DMS114 treated with DMSO at 0.1 percent for 48 hours (cell line): Measurements from ENCODE around the gene GLIPR2.
"Not testable (repeated sequence)": the region's sequence is repeated elsewhere in the genome, so short reads cannot be mapped to it uniquely, and the experiment has no call there.

ENCODE experiments used
- DNase-seq: peaks from one replicate; lab custom pipeline; 2025; ENCODE audit not compliant: unreplicated experiment; lab: John Stamatoyannopoulos, UW

The GLIPR2 gene

DNA sequence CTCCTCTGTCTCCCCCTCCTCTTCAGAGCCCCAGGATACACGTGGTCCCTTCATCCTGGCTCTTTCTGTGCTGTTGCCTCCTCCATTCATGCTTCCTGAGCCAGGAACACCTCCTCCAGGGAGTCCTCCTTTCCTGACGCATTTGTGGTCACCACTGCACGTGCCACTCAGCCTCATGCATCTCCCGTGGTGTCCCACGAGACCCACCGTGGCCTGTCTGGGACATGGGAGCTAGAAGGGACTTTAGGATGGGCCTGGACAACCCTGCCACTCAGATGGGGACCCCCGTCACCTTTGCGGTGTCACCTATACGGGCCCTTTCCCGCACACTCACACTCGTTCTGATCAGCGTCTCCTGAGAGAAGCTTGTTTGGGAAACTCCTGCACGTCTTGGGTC is 6.7 kb downstream of the GLIPR2 start:
- no peak for DNase-seq

DNA sequence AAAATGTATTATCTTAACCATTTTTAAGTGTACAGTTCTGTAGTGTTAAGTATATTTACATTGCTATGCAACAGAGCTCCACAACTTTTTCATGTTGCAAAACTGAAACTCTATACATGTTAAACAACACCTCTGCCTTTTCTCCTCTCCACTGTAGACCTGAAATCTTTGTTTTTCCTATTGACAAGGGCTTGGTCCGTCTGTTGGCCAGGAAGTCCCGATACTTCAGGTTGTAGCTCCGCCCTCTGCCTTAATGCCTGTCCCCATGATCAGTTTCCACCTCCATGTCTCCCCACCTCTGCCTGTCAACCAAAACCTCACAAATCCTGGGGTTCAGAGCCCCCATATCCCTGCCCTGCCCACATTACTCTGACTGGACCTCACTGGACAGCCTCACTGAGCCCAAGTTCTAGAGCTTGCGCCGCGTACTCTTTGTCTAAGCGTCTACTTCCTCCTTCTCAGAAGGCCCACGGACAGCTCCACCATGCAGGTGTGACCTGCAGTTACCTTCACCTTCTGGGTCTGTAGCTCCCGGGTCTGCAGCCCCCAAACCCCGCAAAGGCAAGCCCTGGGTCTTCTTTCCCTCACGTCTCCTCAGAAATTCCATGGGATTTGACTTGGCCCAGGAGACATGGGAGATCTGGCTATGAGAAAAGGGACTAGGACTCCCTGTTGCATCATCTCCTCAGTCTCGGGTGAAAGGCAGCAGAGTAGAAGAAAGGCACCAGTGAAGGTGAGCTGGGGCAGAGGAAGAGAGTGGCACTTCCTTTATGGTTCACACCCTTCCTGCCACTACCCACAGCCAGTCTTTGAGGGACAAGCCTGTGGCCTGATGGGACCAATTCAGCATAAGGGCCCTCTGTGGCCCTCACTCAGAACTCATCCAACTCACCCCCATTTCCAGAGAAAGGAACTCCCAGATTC is 8.0 kb downstream of the GLIPR2 start:
- no peak for DNase-seq

DNA sequence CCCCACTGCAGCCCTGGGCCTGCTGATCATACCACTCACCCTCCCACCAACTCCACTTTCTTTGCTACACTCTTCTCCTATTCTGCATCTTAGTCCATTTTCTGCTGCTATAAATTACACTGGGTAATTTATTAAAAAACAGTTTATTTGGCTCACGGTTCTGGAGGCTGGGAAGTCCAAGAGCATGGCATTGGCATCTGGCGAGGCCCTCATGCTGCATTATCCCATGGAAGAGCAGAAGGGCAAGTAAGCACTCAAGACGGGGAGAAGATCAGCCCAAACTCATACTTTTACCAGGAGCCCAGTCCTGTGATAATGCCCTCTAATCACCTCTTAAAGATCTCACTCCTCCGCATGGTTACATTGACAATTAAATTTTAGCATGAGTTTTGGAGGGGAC is 9.4 kb downstream of the GLIPR2 start:
- no peak for DNase-seq

DNA sequence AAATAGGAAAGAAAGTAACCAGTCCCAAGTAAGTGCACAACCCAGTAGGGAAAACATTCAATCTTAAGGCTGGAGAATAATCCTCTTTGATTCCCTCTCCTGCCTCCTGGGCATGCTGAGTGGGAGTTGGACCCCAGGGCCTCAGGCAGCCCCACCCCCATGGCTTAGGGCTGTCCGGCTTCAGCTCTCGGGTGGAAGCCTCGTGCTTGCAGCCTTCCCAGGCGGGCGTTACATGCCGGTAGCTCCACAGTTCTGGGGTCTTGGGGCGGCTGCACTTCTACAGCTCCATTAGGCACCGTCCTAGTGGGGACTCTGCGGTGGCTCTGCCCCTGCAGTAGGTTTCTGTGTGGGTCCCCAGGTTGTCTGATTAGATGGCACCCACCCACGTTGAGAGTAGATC is 10.1 kb downstream of the GLIPR2 start:
- DNase-seq: no peak

DNA sequence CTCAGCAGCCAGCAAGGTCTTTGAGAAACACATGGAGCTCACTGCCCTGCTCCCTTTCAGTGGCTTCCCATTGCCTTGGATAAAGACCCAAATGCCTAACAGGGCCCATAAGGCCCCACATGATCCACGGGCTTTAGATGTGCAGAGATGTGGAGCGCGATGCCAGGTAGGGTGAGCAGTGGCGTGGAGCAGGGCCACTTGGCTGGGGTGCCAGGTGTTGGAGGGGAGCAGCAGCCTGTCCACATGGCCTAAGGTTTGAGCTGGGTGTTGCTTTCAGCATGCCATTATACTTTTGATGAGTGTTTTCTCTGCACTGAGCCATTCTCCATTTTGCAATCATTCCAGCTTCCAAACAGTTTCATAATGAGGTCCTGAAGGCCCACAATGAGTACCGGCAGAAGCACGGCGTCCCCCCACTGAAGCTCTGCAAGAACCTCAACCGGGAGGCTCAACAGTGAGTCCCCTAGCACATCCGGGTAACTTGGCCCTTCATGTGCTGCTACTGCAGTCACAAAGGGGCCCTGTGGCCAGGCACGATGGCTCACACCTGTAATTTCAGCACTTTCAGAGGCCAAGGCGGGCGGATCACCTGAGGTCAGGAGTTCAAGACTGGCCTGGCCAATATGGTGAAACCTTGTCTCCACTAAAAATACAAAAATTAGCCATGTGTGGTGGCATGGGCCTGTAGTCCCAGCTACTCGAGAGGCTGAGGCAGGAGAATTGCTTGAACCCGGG is 11.1 kb downstream of the GLIPR2 start:
- DNase-seq: no peak

DNA sequence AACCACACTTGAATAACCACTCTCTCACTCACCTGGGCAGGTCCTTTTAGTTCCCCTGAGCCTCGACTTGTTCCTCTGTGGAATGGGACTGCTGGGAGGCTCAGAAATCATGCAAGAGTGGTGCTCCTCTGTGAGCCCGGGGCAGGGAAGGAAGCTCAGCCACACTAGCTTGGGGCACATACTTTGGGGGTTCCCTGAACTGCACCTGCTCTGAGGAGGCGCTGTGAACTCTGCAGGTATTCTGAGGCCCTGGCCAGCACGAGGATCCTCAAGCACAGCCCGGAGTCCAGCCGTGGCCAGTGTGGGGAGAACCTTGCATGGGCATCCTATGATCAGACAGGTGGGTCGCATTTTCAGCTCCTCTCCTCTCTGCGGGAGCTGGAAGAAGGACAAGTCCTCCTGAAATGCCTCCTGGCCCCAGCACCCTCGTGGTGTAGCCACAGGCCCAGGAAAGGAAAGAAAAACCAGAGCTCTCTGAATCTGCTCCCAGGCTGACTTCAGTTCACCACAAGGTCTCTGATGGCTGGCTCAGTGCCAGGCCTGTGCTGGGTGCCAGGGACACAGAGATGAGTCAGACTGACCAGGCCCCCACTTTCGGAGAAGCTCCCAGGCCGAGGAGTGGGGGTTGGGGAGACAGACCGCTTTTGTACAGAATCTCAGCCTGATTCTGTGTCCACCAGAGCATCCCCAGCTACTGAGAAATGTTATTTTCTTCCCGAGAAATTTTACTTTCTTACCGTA is 11.9 kb downstream of the GLIPR2 start:
- DNase-seq: no peak

DNA sequence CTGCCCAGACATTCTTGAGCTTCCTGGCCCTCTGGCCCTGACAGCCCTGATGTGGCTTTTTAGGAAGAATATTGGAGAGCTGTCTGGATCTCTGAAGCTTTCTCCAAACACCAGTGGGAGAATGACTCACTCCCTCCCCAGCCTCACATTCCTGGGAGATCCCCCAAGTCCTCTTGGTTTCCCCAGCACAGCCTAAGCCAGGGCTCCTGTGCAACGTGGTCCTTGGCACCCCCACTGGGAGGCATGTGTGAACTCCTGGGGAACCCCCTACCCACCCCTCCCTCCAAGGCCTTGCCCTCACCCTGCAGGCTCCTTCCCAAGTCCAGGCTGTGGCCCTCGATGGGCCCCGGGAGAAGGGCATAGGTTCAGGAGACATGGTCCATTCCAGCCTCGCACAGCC is 12.7 kb downstream of the GLIPR2 start:
- DNase-seq: no peak

DNA sequence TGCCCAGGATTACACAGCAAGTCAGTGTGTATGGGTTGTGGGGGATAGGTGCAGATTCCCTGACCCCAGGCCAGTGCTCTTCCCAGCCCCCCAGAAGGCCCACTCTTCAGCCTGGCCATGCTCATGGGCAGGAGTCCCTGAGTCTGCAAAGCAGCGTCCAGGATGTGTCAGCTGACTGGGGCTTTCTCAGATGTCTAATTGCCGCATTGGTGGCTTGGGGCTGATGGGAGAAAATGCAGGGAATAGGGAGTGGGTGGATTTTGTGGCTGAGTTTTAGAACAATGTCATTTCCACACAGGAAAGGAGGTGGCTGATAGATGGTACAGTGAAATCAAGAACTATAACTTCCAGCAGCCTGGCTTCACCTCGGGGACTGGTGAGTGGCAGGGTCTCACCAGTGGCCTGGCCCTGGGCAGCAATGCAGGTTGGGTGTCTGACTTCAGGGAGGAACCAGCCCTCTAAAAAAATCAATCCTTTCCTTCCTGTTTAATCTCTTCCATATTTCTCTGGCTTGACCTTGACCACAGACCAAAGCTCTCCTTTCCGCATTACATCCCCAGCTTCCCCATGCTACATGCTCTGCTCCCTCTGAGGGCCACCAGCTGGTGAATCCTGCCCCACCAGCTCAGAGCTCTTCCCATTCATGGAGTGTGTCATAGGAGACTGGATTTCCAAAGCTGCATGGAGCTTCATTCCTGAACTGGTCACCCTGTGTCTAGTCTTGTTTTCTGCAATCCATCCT is 14.2 kb downstream of the GLIPR2 start:
- DNase-seq: no peak

DNA sequence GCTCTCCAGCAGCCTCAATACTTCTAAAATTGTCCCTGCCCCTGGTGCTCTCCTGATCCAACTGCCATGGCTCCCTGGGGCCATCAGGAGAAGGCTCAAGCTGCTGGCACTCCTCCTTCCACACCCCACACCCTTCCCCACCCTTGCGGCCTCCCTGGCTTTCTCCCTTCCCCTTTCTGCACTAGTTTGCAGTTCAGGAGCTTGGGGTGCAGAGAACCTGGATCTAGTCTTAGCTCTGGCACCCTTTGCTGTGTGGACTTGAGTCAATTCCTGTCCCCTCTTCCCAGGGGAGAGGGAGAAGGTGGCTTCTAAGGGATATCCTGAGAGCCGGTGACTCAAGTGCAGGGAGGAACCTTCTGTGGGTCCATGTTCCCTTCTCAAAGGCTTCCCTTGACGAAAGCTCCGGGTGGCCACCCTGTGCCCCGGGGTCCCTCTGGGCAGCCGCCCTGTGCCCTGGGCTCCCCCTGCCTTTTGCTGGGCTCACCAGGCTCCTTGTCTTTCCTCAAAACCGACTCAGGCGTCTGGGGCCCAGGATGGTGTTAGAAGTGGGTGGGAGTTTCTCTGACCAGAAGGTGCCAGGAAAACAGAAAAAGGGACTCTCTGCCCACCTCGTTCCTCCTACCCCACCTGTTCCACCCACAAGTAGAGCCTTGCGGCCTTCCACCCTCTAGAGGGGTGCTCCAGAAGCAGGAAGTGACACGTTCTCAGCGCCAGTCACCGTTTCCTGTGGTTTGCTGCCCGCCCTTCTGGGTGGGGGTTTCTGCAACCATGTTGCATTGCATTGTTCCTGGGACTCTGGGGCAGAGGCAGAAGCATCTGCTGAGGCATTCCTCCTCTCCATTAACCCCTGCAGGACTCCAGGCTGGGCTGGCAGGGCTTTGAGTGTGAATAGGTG is 15.0 kb downstream of the GLIPR2 start:
- no peak for DNase-seq

DNA sequence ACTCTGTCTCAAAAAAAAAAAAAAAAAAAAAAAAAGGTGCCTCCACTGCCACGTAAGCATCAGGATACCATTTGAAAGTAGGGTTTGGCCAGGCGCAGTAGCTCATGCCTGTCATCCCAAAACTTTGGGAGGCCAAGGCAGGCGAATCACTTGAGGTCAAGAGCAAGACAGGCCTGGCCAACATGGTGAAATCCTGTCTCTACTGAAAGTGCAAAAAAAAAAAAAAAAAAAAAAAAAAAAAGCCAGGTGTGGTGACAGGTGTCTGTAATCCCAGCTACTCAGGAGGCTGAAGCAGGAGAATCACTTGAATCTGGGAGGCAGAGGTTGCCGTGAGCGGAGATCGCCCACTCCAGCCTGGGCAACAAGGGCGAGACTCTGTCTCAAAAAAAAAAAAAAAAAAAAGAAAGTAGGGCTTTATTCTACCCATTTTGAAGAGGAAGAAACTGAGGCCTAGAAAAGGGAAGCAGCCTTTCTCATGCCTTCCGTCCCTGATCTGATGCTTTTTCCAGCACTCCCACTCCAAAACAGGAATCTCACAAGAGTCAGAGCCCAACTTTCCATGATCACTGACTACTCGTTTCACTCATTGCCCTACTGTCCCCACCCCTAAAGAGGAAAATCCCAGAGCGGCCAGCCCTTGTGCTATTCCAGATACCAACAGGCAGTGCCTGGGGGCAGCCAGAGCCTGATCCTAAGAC is 16.4 kb downstream of the GLIPR2 start:
- no peak for DNase-seq

DNA sequence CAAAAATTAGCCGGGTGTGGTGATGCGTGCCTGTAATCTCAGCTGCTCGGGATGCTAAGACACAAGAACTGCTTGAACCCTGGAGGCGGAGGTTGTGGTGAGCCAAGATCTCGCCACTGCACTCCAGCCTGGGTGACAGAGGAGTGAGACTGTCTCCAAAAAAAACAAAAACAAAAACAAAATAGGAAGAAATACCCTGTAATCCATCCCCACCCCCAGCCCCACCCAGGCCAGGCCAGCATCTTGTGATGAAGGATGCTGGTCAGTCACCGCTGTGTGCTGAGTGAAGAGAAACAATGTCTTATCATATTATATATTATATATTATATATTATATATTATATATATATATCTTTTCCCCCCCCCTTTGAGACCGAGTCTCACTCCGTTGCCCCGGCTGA is 17.2 kb downstream of the GLIPR2 start:
- no peak for DNase-seq

DNA sequence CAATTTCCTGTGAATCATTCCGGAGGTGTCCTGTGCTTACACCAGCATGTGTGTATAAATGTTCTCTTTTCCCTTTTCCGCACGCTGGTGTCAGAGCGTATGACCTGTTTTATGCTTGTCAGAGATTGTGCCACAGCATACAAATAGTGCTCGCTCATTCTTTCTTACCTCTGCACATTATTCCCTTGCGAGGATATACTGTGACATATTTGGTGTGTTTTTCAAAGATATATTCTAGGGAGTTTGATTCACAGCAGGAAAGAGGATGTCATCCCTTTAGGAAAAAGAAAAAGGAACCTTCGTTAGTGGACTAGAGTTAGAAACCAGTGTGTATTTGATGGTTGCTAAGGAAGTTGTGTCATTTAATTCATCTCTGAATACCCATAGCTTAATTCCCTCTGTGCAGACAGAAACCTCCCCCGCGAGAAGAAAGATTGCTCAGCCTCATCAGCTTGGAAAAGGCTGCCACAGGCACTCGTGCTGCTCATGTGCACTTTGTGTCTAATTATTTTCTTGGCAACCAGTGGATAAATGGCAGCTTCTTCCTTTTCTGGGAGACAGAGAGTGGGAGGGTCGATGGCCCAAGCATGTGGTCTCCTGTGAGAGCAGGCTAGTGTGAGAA is 17.9 kb downstream of the GLIPR2 start:
- DNase-seq: no peak

DNA sequence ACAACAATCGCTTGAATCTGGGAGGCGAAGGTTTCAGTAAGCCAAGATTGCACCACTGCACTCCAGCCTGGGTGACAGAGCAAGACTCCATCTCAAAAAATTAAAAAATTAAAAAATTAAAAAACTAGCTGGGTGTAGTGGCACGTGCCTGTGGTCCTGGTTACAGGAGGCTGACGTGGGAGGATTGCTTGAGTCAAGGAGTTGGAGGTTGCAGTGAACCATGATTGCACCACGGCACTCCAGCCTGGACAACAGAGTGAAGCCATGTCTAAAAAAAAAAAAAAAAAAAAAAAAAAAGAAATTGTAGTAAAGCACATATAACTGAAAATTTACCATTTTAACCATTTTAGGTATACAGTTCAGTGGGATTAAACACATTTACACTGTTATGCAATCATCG is 19.6 kb downstream of the GLIPR2 start:
- no peak for DNase-seq

DNA sequence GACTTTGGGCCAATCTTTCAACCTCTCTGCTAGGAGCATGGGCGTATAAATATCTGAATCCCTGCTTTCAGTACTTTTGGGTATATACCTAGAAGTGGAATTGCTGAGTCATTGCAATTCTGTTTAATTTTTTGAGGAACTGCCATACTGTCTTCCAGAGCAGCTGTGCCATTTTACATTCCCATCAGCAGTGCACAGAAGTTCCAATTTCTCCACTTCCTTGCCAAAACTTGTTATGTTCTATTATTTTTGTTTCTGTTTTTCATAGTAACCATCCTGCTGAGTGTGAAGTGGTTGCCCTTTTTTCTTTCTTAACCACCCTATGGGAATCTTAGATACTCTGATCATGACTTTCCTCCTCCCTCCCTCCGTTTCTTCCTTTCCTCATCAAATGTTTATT is 21.6 kb downstream of the GLIPR2 start:
- no peak for DNase-seq

DNA sequence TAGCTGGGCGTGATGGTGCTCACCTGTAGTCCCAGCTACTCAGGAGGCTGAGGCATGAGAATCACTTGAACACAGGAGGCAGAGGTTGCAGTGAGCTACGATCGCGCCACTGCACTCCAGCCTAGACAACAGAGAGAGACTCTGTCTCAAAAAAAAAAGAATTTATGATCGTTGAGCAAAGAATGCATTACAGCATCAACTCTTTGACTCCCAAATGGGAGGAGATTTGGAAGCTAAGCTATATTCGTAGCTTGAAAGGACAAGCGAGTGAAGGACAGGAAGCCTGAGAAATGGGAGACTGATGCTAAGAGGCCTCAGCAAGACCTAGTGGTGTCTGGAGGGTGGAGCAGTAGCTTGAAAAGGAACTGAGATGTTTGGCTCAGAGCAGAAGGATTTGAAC is 22.4 kb downstream of the GLIPR2 start:
- no peak for DNase-seq

DNA sequence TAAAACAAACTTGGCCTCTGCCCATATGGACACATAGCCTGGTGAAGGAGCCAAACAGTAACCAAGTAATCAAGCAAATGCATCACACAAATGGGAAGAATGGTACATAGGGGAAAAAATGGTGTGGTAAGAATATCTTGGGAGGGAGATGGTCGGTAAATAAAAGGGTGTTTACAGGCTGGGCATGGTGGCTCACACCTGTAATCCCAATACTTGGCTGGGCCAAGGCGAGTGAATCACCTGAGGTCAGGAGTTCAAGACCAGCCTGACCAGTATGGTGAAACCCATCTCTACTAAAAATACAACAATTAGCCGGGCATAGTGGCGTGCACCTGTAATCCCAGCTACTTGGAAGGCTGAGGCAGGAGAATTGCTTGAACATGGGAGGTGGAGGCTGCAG is 23.0 kb downstream of the GLIPR2 start:
- not testable (repeated sequence) for DNase-seq

DNA sequence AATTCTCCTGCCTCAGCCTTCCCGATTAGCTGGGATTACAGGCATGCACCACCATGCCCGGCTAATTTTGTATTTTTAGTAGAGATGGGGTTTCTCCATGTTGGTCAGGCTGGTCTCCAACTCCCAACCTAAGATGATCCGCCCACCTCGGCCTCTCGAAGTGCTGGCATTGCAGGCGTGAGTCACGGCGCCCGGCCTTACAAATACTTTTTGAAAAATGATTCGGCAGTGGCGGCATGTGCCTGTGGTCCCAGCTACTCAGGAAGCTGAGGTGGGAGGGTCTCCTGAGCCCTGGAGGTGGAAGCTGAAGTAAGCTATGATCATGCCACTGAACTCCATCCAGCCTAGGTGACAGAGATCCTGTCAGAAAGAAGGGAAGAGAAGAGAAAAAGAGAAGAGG is 23.6 kb downstream of the GLIPR2 start:
- not testable (repeated sequence) for DNase-seq

DNA sequence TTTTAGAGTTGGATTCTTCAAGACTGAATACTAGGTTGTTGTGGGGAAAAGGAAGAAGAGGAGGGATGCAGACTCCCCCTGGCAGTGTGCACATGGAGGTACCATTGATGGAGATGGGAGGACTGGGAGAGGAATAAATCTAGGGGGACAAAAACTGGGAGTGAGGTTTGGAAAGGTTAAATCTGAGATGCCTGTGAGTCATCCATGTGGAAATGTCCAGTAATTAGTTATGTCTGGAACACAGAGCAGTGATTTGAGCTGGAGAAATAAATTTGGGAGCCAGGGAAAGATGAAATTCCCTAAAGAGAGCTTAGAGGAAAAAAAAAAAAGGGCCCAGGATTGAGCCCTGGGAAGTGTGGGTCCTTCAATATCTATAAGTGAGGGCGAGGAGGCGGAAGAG is 24.7 kb downstream of the GLIPR2 start:
- no peak for DNase-seq

DNA sequence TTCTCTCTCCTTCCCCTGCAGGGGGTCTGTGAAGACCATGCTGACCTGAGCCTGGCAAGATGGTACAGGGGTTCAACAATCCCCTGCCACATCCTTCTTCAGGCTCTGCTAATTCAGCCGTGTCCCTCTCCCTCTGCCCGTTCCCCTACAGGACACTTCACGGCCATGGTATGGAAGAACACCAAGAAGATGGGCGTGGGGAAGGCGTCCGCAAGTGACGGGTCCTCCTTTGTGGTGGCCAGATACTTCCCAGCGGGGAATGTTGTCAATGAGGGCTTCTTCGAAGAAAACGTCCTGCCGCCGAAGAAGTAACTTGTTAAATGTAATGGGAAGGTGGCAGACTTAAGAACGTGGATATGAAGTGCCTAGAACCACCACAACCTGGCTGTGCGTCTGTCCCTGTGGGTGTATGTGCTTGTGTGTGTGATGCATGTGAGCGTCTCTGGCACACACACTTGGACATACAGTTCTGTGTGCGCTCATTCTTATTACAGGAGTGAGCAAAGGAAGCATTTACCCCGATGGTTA is 25.7 kb downstream of the GLIPR2 start:
- DNase-seq: no peak
